Type B pancreatic cell (in vitro differentiated cells): ENCODE data around the gene CDYL2. TPM values are rescaled to one million over a fixed set of nuclear protein-coding genes. Genes with fewer than 3 reads are reported as not detected.

Experiments
- DNase-seq: peaks from one replicate; pipeline ENCODE4 v3.0.0; 2021; ENCODE audit warnings: mixed read lengths; ENCODE audit not compliant: unreplicated experiment; ENCODE audit errors: extremely low spot score
- H3K27ac Mint-ChIP-seq: 2 replicates; pipeline ENCODE4 v1.8.0; 2021; ENCODE audit warnings: mild to moderate bottlenecking, mixed read lengths
- H3K27me3 Mint-ChIP-seq: 2 replicates; pipeline ENCODE4 v1.8.0; 2021; ENCODE audit warnings: mixed read lengths
- H3K36me3 Mint-ChIP-seq: 2 replicates; pipeline ENCODE4 v1.8.0; 2021; ENCODE audit warnings: mixed read lengths
- H3K4me1 Mint-ChIP-seq: one replicate; pipeline ENCODE4 v1.8.0; 2021; ENCODE audit warnings: mixed read lengths; ENCODE audit not compliant: unreplicated experiment
- H3K4me3 Mint-ChIP-seq: 2 replicates; pipeline ENCODE4 v1.8.0; 2021; ENCODE audit warnings: mild to moderate bottlenecking, mixed read lengths
- H3K9me3 Mint-ChIP-seq: 2 replicates; pipeline ENCODE4 v1.8.0; 2021; ENCODE audit warnings: mixed read lengths
- total RNA-seq: library from RNA; stranded (reverse); gene quantifications from 2 replicates; pipeline ENCODE4 v1.2.1, GENCODE V29; 2021; ENCODE audit warnings: low replicate concordance
- TF ChIP-seq, protein P1 (sequence below): fragments of 200-600 bp; sonication (generic); conservative IDR thresholded peaks from 2 replicates; pipeline ENCODE4 v1.5.0; 2021; ENCODE audit warnings: antibody characterized with exemption, mild to moderate bottlenecking

Gene CDYL2
- total RNA-seq, 1 donor from 2014 or later, result 8.2 TPM

GRCh38 chr16:80682421-80683070 lies 121.9 kb downstream of the CDYL2 start:
- H3K4me1 Mint-ChIP-seq, result no peaks in the 10 kb centered on the region
- no peak overlapping the region for H3K4me3 Mint-ChIP-seq
- TF ChIP-seq, protein P1, sequence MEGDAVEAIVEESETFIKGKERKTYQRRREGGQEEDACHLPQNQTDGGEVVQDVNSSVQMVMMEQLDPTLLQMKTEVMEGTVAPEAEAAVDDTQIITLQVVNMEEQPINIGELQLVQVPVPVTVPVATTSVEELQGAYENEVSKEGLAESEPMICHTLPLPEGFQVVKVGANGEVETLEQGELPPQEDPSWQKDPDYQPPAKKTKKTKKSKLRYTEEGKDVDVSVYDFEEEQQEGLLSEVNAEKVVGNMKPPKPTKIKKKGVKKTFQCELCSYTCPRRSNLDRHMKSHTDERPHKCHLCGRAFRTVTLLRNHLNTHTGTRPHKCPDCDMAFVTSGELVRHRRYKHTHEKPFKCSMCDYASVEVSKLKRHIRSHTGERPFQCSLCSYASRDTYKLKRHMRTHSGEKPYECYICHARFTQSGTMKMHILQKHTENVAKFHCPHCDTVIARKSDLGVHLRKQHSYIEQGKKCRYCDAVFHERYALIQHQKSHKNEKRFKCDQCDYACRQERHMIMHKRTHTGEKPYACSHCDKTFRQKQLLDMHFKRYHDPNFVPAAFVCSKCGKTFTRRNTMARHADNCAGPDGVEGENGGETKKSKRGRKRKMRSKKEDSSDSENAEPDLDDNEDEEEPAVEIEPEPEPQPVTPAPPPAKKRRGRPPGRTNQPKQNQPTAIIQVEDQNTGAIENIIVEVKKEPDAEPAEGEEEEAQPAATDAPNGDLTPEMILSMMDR, result no peak
- H3K36me3 Mint-ChIP-seq, result no peaks in the 10 kb centered on the region
- H3K27ac Mint-ChIP-seq, result no peak overlapping the region
- H3K9me3 Mint-ChIP-seq, result peaks cover 11% of the 10 kb centered on the region
- peaks cover 3% of the 10 kb centered on the region for H3K27me3 Mint-ChIP-seq
- no peak for DNase-seq

DNA sequence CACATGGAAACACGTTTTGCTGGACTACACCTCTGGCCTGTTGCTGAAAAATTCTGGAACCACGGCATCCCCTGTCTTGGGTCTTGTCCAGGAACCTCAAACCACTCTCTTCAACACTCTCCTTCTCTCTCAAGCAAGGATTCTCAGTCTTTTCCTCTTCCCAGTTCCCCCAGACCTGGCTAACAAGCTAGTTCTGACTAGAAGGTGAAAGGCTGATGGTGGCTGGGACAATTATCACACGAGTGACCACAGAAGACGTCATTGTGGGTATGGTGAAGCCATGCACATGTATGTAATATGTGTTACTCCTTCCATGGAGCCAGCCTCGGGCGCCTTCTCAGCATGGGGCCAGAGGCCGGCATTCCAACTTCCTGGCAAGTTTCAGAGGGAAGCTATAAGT lies 123.0 kb downstream of the CDYL2 start:
- Mint-ChIP-seq H3K36me3 (no peaks in the 10 kb centered on the region), H3K27me3 (peaks cover 3% of the 10 kb centered on the region), H3K27ac (no peak overlapping the region), H3K4me3 (no peak overlapping the region), H3K9me3 (peaks cover 11% of the 10 kb centered on the region), H3K4me1 (no peaks in the 10 kb centered on the region)
- no peak for DNase-seq
- TF ChIP-seq, protein P1, result no peak

- Mint-ChIP-seq H3K27me3 (peaks cover 3% of the 10 kb centered on the region), H3K4me3 (no peak overlapping the region), H3K27ac (no peak overlapping the region), H3K36me3 (no peaks in the 10 kb centered on the region), H3K9me3 (peaks cover 11% of the 10 kb centered on the region), H3K4me1 (no peaks in the 10 kb centered on the region)
- DNase-seq, result no peak
- TF ChIP-seq, protein P1, result no peak
Observed at GRCh38 chr16:80680839-80681238, 123.6 kb downstream of the CDYL2 start.

DNA sequence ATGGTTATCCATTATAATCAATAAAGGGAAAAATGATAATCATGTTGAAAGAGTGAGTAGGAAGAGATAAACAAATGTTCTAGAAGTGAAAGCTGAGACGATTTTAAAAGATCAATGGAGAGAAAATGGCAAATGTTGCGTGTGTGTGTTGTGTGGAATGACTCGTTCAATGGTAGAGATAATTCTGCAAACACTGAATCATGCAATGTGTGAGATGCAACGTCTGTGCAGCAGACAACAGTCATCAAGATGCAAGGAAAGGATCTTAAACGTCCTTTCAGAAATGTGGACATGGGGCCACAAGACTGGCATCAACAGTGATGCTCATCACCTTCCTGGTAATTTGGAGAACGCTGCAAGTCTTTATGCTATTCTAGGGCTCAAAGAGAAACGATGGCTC lies 124.4 kb downstream of the CDYL2 start:
- Mint-ChIP-seq H3K9me3 (peaks cover 11% of the 10 kb centered on the region), H3K27me3 (peaks cover 3% of the 10 kb centered on the region), H3K4me3 (no peak overlapping the region), H3K4me1 (no peaks in the 10 kb centered on the region), H3K27ac (no peak overlapping the region), H3K36me3 (no peaks in the 10 kb centered on the region)
- no peak for DNase-seq
- TF ChIP-seq, protein P1, result no peak

GRCh38 chr16:80674884-80675283 lies 129.5 kb downstream of the CDYL2 start:
- H3K27me3 Mint-ChIP-seq, result peaks cover 3% of the 10 kb centered on the region
- no peak overlapping the region for H3K27ac Mint-ChIP-seq
- no peaks in the 10 kb centered on the region for H3K4me1 Mint-ChIP-seq
- DNase-seq, result no peak
- no peaks in the 10 kb centered on the region for H3K36me3 Mint-ChIP-seq
- TF ChIP-seq, protein P1, result no peak
- no peak overlapping the region for H3K4me3 Mint-ChIP-seq
- H3K9me3 Mint-ChIP-seq, result peaks cover 5% of the 10 kb centered on the region
